GM06990 (cell line): ENCODE results near the gene MTA1.

Experiments
- DNase-seq: peaks from one replicate; pipeline ENCODE4 v3.0.0-alpha.2; 2011; ENCODE audit not compliant: insufficient read length; ENCODE audit errors: extremely low read depth
- H3K27me3 ChIP-seq: replicated peaks from 2 replicates; pipeline ENCODE4 v1.6.0; 2011; ENCODE audit warnings: low read length; ENCODE audit not compliant: control insufficient read depth, insufficient read depth
- H3K36me3 ChIP-seq: 2 replicates; pipeline ENCODE4 v1.5.1; 2011; ENCODE audit warnings: low read length; ENCODE audit not compliant: control insufficient read depth, insufficient read depth
- H3K4me3 ChIP-seq: replicated peaks from 2 replicates; pipeline ENCODE4 v1.5.1; 2011; ENCODE audit warnings: low read depth, mild to moderate bottlenecking, control low read depth, low read length
- CTCF ChIP-seq: IDR thresholded peaks from 2 replicates; pipeline ENCODE4 v1.5.1; 2011; ENCODE audit warnings: low read length, control low read depth, mild to moderate bottlenecking, inconsistent platforms; ENCODE audit not compliant: insufficient read depth, poor library complexity, severe bottlenecking

The MTA1 gene

GRCh38 chr14:105433161-105433605, 13.6 kb downstream of the MTA1 start:
- Histone ChIP-seq H3K4me3 (no peak overlapping the region), H3K27me3 (no peaks in the 10 kb centered on the region), H3K36me3 (peaks cover 8% of the 10 kb centered on the region)
- DNase-seq, result peak; percentile 6
- no peak for TF ChIP-seq CTCF

- H3K4me3 ChIP-seq, result no peak overlapping the region
- no peaks in the 10 kb centered on the region for H3K27me3 ChIP-seq
- H3K36me3 ChIP-seq, result peaks cover 18% of the 10 kb centered on the region
- no peak for DNase-seq
- TF ChIP-seq CTCF, result no peak
Measured at GRCh38 chr14:105436402-105436801, 16.8 kb downstream of the MTA1 start.

- Histone ChIP-seq H3K27me3 (no peaks in the 10 kb centered on the region), H3K4me3 (no peak overlapping the region), H3K36me3 (peaks cover 19% of the 10 kb centered on the region)
- TF ChIP-seq CTCF, result no peak
- DNase-seq, result peak; percentile 18
Measured at GRCh38 chr14:105436891-105437722, 17.5 kb downstream of the MTA1 start.

- no peak overlapping the region for H3K4me3 ChIP-seq
- no peaks in the 10 kb centered on the region for H3K27me3 ChIP-seq
- TF ChIP-seq CTCF, result no peak
- H3K36me3 ChIP-seq, result peaks cover 24% of the 10 kb centered on the region
- DNase-seq, result peak; percentile 4
Measured at GRCh38 chr14:105437723-105438500, 18.3 kb downstream of the MTA1 start.

GRCh38 chr14:105439179-105439578, 19.6 kb downstream of the MTA1 start:
- Histone ChIP-seq H3K4me3 (no peak overlapping the region), H3K27me3 (no peaks in the 10 kb centered on the region)

More at GRCh38 chr14:105439179-105439578, 19.6 kb downstream of the MTA1 start:
- peaks cover 24% of the 10 kb centered on the region for H3K36me3 ChIP-seq
- TF ChIP-seq CTCF, result no peak
- no peak for DNase-seq
